ENCODE measurements around the gene TSPOAP1.

Gene TSPOAP1

GRCh38 chr17:58253082-58253481 lies 75.5 kb downstream of the TSPOAP1 start:
- no peak for DNase-seq (ENCODE audit: low spot score)

GRCh38 chr17:58252141-58252540 lies 76.5 kb downstream of the TSPOAP1 start:
- DNase-seq (ENCODE audit: low spot score) = no peak

Measured in AG08396 (cell line).